ENCODE data around the gene TCF4.

Gene TCF4

DNA sequence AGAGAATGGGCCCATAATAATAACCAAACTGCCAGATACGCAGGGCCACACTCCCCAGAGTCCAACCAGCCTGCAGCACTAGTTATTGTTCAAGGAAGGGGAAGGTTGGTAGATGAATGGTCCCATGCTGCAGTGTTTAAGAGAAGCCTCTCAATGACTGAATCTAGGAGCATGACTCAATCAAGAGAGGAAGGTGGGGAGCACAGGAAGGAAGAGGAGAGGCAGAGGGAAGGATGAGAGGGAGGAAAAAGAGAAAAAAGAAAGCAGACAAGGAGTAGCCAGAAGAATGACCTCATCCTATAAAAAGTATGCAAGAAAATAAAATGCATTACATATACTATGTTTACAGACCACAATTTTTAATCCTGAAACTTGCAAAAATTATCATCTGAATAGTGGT, 174.5 kb downstream of the TCF4 start:
- H2AFZ ChIP-seq (ENCODE audit: insufficient read depth, low read length, poor library complexity), result no peak overlapping the region
- DNase-seq, result no peak
- no peak overlapping the region for H2BK120ac ChIP-seq (ENCODE audit: insufficient read depth, low read length, poor library complexity)
- H3K79me1 ChIP-seq (ENCODE audit: low read length), result no peaks in the 10 kb centered on the region
- no peaks in the 10 kb centered on the region for H3K27me3 ChIP-seq (ENCODE audit: insufficient read depth, low read length)
- H3K4me1 ChIP-seq (ENCODE audit: control insufficient read depth in 1 of 2, insufficient read depth in 2 of 2, low read length in 2 of 2), result no peaks in the 10 kb centered on the region
- no peaks in the 10 kb centered on the region for H3K79me2 ChIP-seq (ENCODE audit: control insufficient read depth, insufficient read depth, low read length, poor library complexity)
- no peak overlapping the region for H4K8ac ChIP-seq (ENCODE audit: low read depth, low read length)
- no peak overlapping the region for H2BK12ac ChIP-seq (ENCODE audit: low read length)
- H3K14ac ChIP-seq (ENCODE audit: low read length), result no peak overlapping the region
- H3K4me2 ChIP-seq (ENCODE audit: low read length), result no peak overlapping the region
- no peak overlapping the region for H4K12ac ChIP-seq (ENCODE audit: low read depth, low read length)
- H3K27ac ChIP-seq (ENCODE audit: low read depth, low read length), result no peak overlapping the region
- no peak overlapping the region for H3K18ac ChIP-seq (ENCODE audit: low read length)
- no peak overlapping the region for H4K91ac ChIP-seq (ENCODE audit: low read depth, low read length)
- H3K23ac ChIP-seq (ENCODE audit: low read length), result no peak overlapping the region
- H3K9ac ChIP-seq (ENCODE audit: low read length), result no peak overlapping the region
- no peak overlapping the region for H2AK5ac ChIP-seq (ENCODE audit: low read length)
- no CpG with 5 or more reads among the region's 1 CpG for WGBS (ENCODE audit: extremely low coverage, insufficient coverage, insufficient read length)
- no peaks in the 10 kb centered on the region for H3K36me3 ChIP-seq (ENCODE audit: control insufficient read depth in 1 of 2, insufficient read depth in 2 of 2, low read length in 2 of 2)
- no peak overlapping the region for H2BK5ac ChIP-seq (ENCODE audit: low read depth, low read length, poor library complexity)
- H3K4ac ChIP-seq (ENCODE audit: low read depth, low read length), result peak overlapping the region; percentile 40
- H3K4me3 ChIP-seq (ENCODE audit: low read depth, low read length), result no peak overlapping the region
- no peaks in the 10 kb centered on the region for H3K9me3 ChIP-seq (ENCODE audit: insufficient read depth, low read depth, low read length)

DNA sequence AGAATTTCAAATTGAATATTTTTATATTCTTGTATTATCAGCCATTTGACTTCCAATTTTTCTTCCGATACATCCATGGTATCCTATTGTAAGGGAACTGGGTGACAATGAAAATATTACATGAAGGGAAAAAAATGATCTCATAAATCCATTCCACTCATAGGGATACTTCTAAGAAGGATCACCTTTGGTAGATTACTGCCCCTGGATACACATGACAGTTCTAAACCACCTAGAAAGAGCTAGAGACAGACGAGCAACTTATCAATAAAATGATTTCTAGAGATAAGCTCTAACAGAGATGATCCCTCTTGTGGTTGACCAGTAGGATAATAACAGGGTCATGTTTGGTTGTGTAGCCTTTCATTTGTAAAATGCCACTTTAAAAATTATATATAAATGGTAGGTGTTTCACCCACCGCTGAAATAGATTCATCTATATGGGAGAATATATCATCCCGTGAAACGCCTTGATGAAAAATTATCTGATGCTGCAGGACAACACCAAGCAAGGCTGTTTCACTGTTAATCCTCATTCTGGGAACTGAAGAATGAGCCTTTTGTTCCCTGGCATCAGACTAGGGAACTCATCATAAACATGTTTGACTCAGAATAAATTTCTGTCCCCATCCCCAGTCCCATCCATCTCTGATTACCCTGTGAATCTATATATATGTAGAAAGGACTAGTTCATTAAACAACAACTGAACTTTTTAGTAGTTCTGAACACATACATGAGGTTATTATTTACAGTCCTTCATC, 180.0 kb downstream of the TCF4 start:
- H3K4me2 ChIP-seq (ENCODE audit: low read length), result no peak overlapping the region

DNA sequence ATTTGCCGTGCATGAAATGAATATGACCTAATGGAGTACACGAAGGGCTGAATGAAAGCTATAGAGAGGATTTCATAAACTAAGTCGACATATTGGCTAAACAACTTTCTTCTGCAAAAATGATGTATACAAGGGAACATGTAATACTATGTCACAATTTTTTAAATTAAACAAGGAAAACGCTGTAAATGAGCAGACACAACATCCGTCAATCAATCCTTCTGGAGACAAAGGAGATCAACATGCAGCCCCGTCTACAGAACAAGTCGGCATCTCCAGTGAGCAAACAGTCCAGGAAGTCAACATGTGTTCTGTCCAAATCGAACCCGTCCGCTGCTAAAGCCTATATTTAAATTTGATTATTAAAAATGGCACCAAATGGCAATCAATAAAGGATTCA, 180.8 kb downstream of the TCF4 start:
- DNase-seq, result no peak
- no peak overlapping the region for H4K12ac ChIP-seq (ENCODE audit: low read depth, low read length)
- no CpG with 5 or more reads among the region's 10 CpGs for WGBS (ENCODE audit: extremely low coverage, insufficient coverage, insufficient read length)
- no peak overlapping the region for H4K8ac ChIP-seq (ENCODE audit: low read depth, low read length)
- no peak overlapping the region for H4K91ac ChIP-seq (ENCODE audit: low read depth, low read length)
- H3K23ac ChIP-seq (ENCODE audit: low read length), result no peak overlapping the region
- no peak overlapping the region for H2AK5ac ChIP-seq (ENCODE audit: low read length)
- H2BK12ac ChIP-seq (ENCODE audit: low read length), result no peak overlapping the region
- no peak overlapping the region for H3K18ac ChIP-seq (ENCODE audit: low read length)
- peaks cover 3 to 7% of the 10 kb centered on the region in 2 experiments for H3K4me1 ChIP-seq (ENCODE audit: control insufficient read depth in 1 of 2, insufficient read depth in 2 of 2, low read length in 2 of 2)
- H3K27me3 ChIP-seq (ENCODE audit: insufficient read depth, low read length), result no peaks in the 10 kb centered on the region
- no peak overlapping the region for H3K27ac ChIP-seq (ENCODE audit: low read depth, low read length)
- no peak overlapping the region for H2BK120ac ChIP-seq (ENCODE audit: insufficient read depth, low read length, poor library complexity)
- no peak overlapping the region for H3K9ac ChIP-seq (ENCODE audit: low read length)
- no peak overlapping the region for H3K4me3 ChIP-seq (ENCODE audit: low read depth, low read length)
- H3K36me3 ChIP-seq (ENCODE audit: control insufficient read depth in 1 of 2, insufficient read depth in 2 of 2, low read length in 2 of 2), result no peaks in the 10 kb centered on the region
- H3K79me2 ChIP-seq (ENCODE audit: control insufficient read depth, insufficient read depth, low read length, poor library complexity), result peaks cover 2% of the 10 kb centered on the region
- no peak overlapping the region for H2BK5ac ChIP-seq (ENCODE audit: low read depth, low read length, poor library complexity)
- no peak overlapping the region for H3K14ac ChIP-seq (ENCODE audit: low read length)
- H3K9me3 ChIP-seq (ENCODE audit: insufficient read depth, low read depth, low read length), result no peaks in the 10 kb centered on the region
- no peaks in the 10 kb centered on the region for H3K79me1 ChIP-seq (ENCODE audit: low read length)
- peak overlapping the region; percentile 36 for H3K4ac ChIP-seq (ENCODE audit: low read depth, low read length)
- no peak overlapping the region for H2AFZ ChIP-seq (ENCODE audit: insufficient read depth, low read length, poor library complexity)
- H3K4me2 ChIP-seq (ENCODE audit: low read length), result no peak overlapping the region

More for the DNA sequence above, 180.0 kb downstream of the TCF4 start:
- DNase-seq, result no peak
- H2BK12ac ChIP-seq (ENCODE audit: low read length), result no peak overlapping the region
- H3K4me1 ChIP-seq (ENCODE audit: control insufficient read depth in 1 of 2, insufficient read depth in 2 of 2, low read length in 2 of 2), result peaks cover 3 to 5% of the 10 kb centered on the region in 2 experiments
- H4K8ac ChIP-seq (ENCODE audit: low read depth, low read length), result no peak overlapping the region
- peaks cover 2% of the 10 kb centered on the region for H3K79me2 ChIP-seq (ENCODE audit: control insufficient read depth, insufficient read depth, low read length, poor library complexity)
- H3K23ac ChIP-seq (ENCODE audit: low read length), result no peak overlapping the region
- H3K27ac ChIP-seq (ENCODE audit: low read depth, low read length), result no peak overlapping the region
- no peaks in the 10 kb centered on the region for H3K9me3 ChIP-seq (ENCODE audit: insufficient read depth, low read depth, low read length)
- H3K9ac ChIP-seq (ENCODE audit: low read length), result no peak overlapping the region
- no peak overlapping the region for H2AK5ac ChIP-seq (ENCODE audit: low read length)
- H3K79me1 ChIP-seq (ENCODE audit: low read length), result no peaks in the 10 kb centered on the region
- no peak overlapping the region for H4K91ac ChIP-seq (ENCODE audit: low read depth, low read length)
- H3K27me3 ChIP-seq (ENCODE audit: insufficient read depth, low read length), result no peaks in the 10 kb centered on the region
- WGBS (ENCODE audit: extremely low coverage, insufficient coverage, insufficient read length), result no CpG with 5 or more reads among the region's 5 CpGs
- H2AFZ ChIP-seq (ENCODE audit: insufficient read depth, low read length, poor library complexity), result no peak overlapping the region
- no peak overlapping the region for H4K12ac ChIP-seq (ENCODE audit: low read depth, low read length)
- H3K36me3 ChIP-seq (ENCODE audit: control insufficient read depth in 1 of 2, insufficient read depth in 2 of 2, low read length in 2 of 2), result no peaks in the 10 kb centered on the region
- no peak overlapping the region for H2BK5ac ChIP-seq (ENCODE audit: low read depth, low read length, poor library complexity)
- no peak overlapping the region for H3K14ac ChIP-seq (ENCODE audit: low read length)
- H2BK120ac ChIP-seq (ENCODE audit: insufficient read depth, low read length, poor library complexity), result no peak overlapping the region
- H3K18ac ChIP-seq (ENCODE audit: low read length), result no peak overlapping the region
- no peak overlapping the region for H3K4me3 ChIP-seq (ENCODE audit: low read depth, low read length)
- H3K4ac ChIP-seq (ENCODE audit: low read depth, low read length), result no peak overlapping the region

- no peak overlapping the region for H3K9ac ChIP-seq (ENCODE audit: low read length)
- peak overlapping the region; percentile 9 for H3K27ac ChIP-seq (ENCODE audit: low read depth, low read length)
- H3K4ac ChIP-seq (ENCODE audit: low read depth, low read length), result no peak overlapping the region
- H3K79me2 ChIP-seq (ENCODE audit: control insufficient read depth, insufficient read depth, low read length, poor library complexity), result peaks cover 2% of the 10 kb centered on the region
- H3K79me1 ChIP-seq (ENCODE audit: low read length), result no peaks in the 10 kb centered on the region
- no peak overlapping the region for H4K8ac ChIP-seq (ENCODE audit: low read depth, low read length)
- no peak overlapping the region for H3K4me3 ChIP-seq (ENCODE audit: low read depth, low read length)
- no peak overlapping the region for H2AK5ac ChIP-seq (ENCODE audit: low read length)
- H2BK120ac ChIP-seq (ENCODE audit: insufficient read depth, low read length, poor library complexity), result no peak overlapping the region
- no peak overlapping the region for H4K12ac ChIP-seq (ENCODE audit: low read depth, low read length)
- H3K4me2 ChIP-seq (ENCODE audit: low read length), result no peak overlapping the region
- H3K9me3 ChIP-seq (ENCODE audit: insufficient read depth, low read depth, low read length), result no peaks in the 10 kb centered on the region
- H3K27me3 ChIP-seq (ENCODE audit: insufficient read depth, low read length), result no peaks in the 10 kb centered on the region
- no CpG with 5 or more reads among the region's 15 CpGs for WGBS (ENCODE audit: extremely low coverage, insufficient coverage, insufficient read length)
- H2BK5ac ChIP-seq (ENCODE audit: low read depth, low read length, poor library complexity), result peak overlapping the region; percentile 52
- H2AFZ ChIP-seq (ENCODE audit: insufficient read depth, low read length, poor library complexity), result no peak overlapping the region
- no peaks in the 10 kb centered on the region for H3K36me3 ChIP-seq (ENCODE audit: control insufficient read depth in 1 of 2, insufficient read depth in 2 of 2, low read length in 2 of 2)
- H3K4me1 ChIP-seq (ENCODE audit: control insufficient read depth in 1 of 2, insufficient read depth in 2 of 2, low read length in 2 of 2), result peaks cover 3 to 7% of the 10 kb centered on the region in 2 experiments
- H3K18ac ChIP-seq (ENCODE audit: low read length), result no peak overlapping the region
- no peak for DNase-seq
- no peak overlapping the region for H3K14ac ChIP-seq (ENCODE audit: low read length)
- no peak overlapping the region for H2BK12ac ChIP-seq (ENCODE audit: low read length)
- H4K91ac ChIP-seq (ENCODE audit: low read depth, low read length), result no peak overlapping the region
- H3K23ac ChIP-seq (ENCODE audit: low read length), result no peak overlapping the region
These were observed 181.5 kb downstream of the TCF4 start for GRCh38 chr18:55406451-55406991.

Measured in trophoblast cell (in vitro differentiated cells and primary cell).